ENCODE measurements around the gene ATXN7L3.
"Not testable (repeated sequence)": the region's sequence is repeated elsewhere in the genome, so short reads cannot be mapped to it uniquely, and the experiment has no call there.

The ATXN7L3 gene, protein sequence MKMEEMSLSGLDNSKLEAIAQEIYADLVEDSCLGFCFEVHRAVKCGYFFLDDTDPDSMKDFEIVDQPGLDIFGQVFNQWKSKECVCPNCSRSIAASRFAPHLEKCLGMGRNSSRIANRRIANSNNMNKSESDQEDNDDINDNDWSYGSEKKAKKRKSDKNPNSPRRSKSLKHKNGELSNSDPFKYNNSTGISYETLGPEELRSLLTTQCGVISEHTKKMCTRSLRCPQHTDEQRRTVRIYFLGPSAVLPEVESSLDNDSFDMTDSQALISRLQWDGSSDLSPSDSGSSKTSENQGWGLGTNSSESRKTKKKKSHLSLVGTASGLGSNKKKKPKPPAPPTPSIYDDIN

DNA sequence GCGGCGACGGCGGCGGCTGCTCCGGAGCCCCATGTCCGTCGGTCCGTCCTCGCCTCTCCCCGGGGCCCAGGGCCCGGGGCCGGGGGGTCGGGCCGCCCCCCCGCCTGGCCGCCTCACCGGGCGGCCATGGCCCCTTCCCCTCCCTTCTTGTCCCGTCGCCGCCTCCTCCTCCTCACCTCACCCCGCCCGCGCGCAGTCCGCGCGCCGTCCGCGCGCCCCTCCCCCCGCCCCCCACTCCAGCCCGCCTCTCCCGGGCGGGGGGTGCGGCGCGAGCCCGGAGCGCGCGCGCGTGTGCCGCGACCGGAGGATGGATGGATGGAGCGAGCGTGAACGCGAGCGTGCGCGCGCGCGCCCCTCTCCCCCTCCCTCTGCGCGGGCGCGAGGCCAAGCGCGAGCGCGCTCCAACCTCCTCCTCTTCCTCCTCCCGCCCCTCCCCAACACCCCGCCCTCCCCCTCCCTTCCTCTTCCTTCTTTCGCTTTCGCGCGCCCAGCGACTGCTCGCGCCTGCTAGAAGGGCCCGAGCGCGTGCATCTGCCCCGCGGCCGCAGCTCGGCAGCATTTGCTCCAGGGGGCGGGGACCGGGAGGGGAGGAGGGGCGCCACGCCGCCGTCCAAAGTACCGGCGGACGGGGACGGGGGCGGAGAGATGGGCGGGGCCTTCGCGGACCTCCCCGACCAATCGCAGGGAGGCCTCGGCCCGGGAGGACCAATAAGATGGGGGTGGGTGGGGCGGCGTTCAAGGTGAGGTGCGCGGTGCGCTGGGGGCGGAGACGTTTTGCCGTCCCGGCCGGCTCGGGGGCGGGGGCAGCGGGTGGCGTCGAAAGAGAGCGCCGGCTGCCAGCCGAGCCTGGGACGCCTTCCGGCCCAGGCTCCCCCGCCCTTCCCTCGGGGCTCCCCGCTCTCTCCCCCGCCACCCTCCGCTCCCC lies at the start of gene ATXN7L3:
Gene ATXN7L3, minus strand, starts transcription at position 332 of the 925 bp plus-strand sequence. CDS start 1,814 bp downstream, outside the sequence.
- peak; percentile 99 for DNase-seq (ENCODE audit: low read depth in 2 of 2)

- no peak for DNase-seq (ENCODE audit: low read depth in 2 of 2)
These were observed 48.4 kb upstream of the ATXN7L3 start for GRCh38 chr17:44247876-44248736.

DNA sequence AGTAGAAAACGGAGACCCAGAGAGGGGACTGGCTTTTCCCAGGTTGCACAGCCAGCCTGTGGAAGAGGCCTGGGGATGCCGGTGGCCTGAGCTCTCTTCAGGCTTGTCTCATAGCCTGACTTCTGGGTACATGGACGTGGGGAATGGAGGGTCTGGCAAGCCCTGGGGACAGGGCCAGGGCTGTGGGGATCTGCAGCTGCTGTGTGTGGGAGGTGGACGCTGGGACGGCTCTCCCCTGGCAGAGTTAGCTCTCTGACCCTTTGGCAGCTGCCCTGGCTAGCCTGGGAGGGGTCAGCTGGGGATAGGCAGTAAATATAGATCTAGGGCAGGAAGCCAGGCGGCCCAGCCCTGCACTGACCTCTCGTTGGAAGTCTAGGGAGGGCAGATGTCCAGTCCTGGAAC lies 47.8 kb upstream of the ATXN7L3 start:
- no peak for DNase-seq (ENCODE audit: low read depth in 2 of 2)

DNA sequence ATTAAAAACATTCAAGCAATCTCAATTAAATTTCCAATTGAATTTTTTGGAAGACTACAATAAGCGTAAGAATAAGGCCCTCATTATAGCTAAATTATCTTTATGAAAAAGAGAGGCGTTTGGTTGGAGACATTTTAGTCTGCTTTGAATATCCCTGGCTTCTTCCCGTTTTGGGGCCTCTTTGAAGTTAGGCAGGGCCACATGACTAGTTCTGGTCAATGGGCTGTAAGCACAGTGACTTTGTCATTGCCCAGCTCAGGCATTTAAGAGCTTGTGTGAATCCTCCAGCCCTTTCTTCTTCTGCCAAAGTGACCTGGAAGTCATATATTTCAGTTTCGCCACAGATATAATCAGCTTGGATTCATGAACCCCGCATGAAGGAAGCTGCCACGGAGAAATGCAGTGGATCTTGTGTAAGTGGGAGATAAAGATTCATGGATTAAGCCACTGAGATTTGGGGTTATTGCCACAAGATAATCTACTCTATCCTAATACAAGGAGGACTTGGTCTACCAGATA lies 41.5 kb upstream of the ATXN7L3 start:
- no peak for DNase-seq (ENCODE audit: low read depth in 2 of 2)

- DNase-seq (ENCODE audit: low read depth in 2 of 2) = not testable (repeated sequence)
These were observed 38.2 kb upstream of the ATXN7L3 start for GRCh38 chr17:44237886-44238285.

GRCh38 chr17:44236444-44236991 lies 36.8 kb upstream of the ATXN7L3 start:
- no peak for DNase-seq (ENCODE audit: low read depth in 2 of 2)

GRCh38 chr17:44235583-44235936 lies 35.9 kb upstream of the ATXN7L3 start:
- no peak for DNase-seq (ENCODE audit: low read depth in 2 of 2)

GRCh38 chr17:44233582-44233981 lies 33.9 kb upstream of the ATXN7L3 start:
- DNase-seq (ENCODE audit: low read depth in 2 of 2) = no peak

DNA sequence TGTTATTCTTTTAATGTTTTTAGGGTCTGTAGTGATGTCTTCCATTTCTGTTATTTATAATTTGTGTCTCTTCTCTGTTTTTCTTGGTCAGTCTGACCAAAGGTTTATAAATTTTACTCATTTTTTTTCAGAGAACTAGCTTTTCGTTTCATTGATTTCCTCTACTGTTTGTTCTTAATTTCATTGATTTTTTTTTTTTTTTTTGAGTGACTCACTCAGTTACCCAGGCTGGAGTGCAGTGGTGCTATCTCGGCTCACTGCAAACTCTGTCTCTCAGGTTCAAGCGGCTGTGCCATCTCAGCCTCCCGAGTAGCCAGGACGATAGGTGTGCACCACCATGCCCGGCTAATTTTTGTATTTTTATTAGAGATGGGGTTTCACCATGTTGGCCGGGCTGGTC lies 32.4 kb upstream of the ATXN7L3 start:
- DNase-seq (ENCODE audit: low read depth in 2 of 2) = no peak

DNA sequence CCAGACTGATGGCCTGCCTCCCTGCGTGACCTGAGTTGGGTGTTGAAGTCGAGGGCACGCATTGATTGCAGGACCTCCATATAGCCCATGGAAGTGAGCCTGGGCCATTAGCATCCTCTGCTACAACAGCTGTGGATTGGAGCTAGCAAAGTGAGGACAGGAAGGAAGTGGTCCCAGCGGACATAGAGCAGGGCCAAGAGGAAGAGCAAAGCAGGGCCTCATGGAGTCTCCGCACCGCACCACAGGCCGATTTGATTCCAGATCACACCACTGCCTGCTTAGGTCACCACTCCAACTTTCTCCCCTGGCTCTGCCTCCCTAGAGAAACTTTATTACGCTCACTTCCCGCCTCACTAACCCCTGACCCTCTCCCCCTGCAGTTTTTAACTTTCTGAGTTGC lies 30.5 kb upstream of the ATXN7L3 start:
- no peak for DNase-seq (ENCODE audit: low read depth in 2 of 2)

DNA sequence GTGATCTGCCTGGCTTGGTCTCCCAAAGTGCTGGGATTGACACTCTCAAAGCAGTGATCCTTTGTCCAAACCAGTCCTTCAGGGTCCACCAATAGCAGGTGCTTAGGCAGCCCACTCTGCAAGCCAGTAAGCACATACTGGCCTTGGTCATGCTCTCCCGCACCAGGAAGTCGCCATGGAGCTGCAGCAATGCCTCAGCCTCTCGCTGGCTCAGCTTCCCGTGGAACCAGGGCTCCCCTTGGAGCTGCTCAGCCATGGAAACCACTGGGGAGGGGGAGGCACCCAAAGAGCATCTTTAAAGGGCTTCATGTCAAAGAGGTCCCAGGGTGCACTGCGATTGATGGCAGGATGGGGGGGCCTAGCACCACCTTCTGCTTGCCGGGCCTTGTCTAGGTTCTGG lies 29.4 kb upstream of the ATXN7L3 start:
- DNase-seq (ENCODE audit: low read depth in 2 of 2) = no peak

DNA sequence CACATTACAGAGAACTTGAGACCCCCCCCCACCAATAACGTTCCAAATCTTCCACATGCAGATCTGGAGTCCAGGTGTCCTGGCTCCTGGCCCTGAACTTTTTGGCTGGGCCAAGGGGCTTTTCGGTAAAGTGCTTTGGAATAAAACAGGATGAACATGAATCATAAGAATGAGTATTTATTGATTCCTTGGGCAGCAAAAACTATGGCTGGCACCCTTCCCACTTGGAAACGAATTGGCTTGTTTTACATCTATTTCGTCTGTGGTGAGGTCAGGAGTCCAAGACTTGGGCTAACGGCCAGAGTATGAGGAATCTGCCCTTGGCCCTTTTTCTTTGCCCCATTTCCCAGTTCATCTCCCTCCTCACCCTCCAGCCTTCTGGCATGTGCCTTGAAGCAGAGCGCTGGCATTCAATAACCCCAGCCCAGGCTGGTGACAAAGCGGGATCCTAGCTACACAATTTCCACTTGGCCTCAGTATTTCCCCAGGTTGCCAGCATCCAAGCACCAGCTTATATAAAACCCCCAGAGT lies 23.9 kb upstream of the ATXN7L3 start:
- no peak for DNase-seq (ENCODE audit: low read depth in 2 of 2)

DNA sequence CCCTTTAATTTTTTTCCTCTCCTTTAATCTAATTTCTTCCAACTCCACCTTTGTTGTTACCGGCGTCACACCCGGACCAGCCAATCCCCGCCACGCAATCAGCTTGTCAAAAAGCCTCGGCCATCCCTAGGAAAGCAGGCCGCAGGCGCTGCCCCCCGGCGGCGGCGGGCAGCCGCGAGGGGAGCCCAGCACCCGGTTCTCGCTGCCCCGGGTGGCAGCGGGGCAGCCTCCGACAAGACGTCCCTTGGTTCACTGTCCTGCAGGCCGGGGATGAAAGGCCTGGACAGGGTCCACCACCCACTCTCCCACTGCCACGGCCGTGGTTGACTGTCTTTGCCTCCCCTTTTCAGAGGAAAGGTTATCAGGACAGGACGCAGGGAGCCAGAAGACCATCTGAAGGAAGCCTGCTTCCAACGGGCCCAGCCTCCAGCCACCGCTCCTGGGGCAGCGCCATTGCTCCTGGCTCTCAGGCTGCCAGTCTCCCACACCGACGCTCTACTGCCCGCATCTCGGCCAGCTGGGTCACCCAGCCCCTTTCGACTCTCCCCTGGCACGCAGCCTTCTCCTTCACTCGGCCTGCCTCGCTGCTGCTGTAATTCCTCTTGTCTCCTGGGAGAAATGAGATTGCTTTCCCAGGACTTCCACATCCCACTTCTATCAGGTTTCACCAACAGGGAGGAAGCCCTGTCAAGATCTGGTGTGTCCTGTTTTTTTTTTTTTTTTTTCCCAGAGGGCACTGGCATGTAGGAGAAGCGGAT lies 22.6 kb upstream of the ATXN7L3 start:
- DNase-seq (ENCODE audit: low read depth in 2 of 2) = no peak

DNA sequence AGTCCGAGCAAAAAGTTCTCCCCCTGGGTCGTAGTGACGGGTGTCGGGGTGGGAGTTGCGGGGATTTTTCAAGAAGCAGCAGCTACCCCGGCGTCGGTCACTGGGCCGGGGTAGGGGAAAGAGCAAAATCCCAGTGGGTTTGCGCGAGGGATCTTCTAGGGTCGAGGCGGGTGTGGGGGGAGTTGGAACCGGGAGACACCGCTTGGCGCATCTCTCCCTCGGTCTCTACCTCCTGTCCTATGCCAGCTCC lies 22.1 kb upstream of the ATXN7L3 start:
- DNase-seq (ENCODE audit: low read depth in 2 of 2) = no peak

DNA sequence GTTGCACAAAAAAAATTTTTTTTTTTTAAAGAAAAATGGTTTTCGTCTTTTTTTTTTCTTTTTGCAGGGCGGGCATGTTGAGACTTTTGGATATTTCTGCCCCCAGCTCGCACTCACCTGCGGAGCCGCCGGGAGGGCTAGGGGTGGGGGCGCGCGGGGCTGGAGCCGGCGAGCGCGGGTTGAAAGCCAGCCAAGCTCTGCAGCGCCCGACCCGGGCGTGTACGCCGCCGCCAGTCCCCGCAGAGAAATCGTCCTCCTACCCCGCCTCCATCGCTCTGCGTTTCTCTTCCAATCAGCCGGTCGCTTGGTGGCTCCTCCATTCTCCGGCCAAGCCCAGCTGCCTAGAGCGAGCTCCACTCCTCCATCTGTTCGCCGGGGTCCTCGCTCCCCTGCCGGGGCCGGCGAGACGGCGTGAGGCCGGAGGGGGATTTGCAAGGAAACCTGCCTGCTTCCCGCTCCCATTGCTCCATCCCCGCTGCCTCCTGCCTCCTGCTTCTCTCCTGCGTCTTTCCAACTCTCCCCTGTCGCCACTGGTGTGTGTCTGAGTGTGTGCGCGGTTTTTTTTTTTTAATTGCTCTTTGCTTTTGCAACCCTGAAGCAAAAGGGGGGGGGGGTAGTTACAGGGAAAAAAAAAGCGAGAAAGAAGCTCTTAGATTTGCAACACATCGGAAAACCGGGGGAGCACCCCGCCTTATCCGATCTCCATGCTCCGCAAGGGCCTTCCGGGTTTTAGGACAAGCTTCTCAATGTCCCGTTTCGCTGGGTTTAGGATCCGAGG lies 21.6 kb upstream of the ATXN7L3 start:
- DNase-seq (ENCODE audit: low read depth in 2 of 2) = no peak

DNA sequence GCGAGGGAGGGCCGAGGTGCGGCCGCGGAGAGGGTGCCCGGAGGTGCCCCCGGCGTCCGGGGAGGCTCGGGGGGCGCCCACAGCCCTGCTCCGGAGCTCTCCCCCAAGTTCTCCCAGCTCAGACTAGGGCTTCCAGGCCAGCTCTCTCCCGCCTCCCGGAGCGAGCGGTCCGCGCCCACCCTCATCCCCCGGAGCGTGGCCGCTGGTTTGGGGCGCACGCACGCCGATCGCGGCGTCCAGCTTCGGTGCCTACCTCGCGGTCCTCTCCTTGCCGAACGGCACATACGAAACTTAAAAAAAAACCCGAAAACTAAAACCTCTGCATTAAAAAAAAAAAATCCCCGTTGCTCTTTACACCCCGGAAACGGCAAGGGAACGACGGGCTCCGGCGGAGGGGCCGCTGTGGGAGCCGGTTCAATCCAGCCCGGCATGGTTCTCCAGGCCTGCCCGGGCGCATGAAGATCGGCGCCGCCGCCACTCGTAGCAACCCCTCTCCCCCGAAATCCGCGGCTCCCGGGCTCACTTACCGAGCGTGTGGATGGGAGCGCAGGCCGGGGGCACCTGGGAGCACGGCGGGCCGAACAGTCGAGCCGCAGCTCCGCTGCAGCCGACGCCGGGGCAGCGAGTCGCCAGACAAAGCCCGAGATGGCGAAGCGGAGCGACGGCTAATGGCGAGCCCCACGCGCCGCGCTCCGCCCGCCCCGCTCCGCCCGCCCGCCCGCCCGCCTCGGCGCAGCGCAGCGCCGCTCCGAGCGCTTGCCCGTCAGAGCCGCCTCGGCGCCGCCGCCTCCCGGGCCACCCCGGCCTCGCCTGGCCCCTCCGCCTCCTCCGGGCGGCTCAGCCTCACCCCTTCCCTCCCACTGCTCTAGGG lies 20.8 kb upstream of the ATXN7L3 start:
- DNase-seq (ENCODE audit: low read depth in 2 of 2) = no peak

DNA sequence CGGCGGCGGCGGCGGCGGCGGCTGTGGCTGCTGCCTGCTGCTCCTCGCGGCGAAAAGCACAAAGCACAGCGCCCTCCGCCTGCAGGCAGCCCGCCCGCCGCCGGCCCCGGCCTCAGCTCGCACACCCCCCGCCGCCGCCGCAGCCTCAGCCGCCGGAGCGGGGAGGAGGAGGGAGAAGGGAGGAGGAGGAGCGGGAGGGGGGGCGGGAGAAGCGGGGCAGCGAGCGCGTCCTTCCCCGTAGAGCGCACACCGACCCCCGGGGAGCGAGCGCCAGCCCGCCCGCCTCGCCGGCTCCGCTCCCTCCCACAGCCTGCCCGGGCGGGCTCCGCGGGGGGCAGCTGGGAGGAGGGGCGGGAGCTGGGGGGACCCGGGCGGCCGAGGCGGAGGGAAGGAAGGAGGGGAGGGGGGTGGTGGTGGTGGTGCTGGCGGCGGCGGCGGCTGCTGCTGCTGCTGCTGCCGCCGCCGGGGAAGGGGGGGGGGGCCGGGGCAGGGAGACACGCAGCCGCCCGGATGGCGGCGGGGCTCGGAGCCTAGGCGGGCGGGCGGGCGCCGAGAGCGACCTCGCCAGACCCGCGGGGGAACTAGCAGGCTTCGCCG lies 20.0 kb upstream of the ATXN7L3 start, which contains the start of gene UBTF:
Gene UBTF, minus strand, starts transcription at position 60 of the 597 bp plus-strand sequence. CDS start 1,446 bp downstream, outside the sequence.
- DNase-seq (ENCODE audit: low read depth in 2 of 2) = no peak

GRCh38 chr17:44219108-44219615 lies 19.5 kb upstream of the ATXN7L3 start:
- no peak for DNase-seq (ENCODE audit: low read depth in 2 of 2)

Measured in activated CD8-positive, alpha-beta memory T cell treated with anti-CD3 and anti-CD28 coated beads for 4 hours (primary cell).